HEK293 (cell line): ENCODE data around the gene PTP4A2.

Experiments used
- CTCF ChIA-PET: fragments of 350-600 bp; formaldehyde crosslinking; extraction: SDS; loops from one replicate; lab custom pipeline; 2021; ENCODE audit warnings: antibody characterized with exemption; lab: Yijun Ruan, JAX
- POLR2A ChIA-PET: fragments of 300-600 bp; formaldehyde crosslinking; extraction: SDS; loops from one replicate; lab custom pipeline; 2020; ENCODE audit warnings: antibody characterized with exemption, inconsistent platforms; lab: Yijun Ruan, JAX
- H3K27ac ChIP-seq: fragments of 200-500 bp; sonication (Bioruptor generic); 2 replicates; pipeline ENCODE4 v1.5.1; 2014; ENCODE audit warnings: low read depth, low read length, control low read depth, inconsistent platforms; ENCODE audit errors: extremely low read depth
- H3K36me3 ChIP-seq, 2 experiments: fragments of 200-500 bp in 1 of 2; sonication (Bioruptor generic) in 1 of 2; 1 replicate in 1 of 2; 2 replicates in 1 of 2; pipeline ENCODE4 v1.5.1; 2014 to 2017; ENCODE audit warnings: inconsistent platforms in 2 of 2, low read length in 2 of 2; ENCODE audit not compliant: control insufficient read depth in 2 of 2, insufficient read depth in 1 of 2
- H3K4me1 ChIP-seq: fragments of 200-500 bp; sonication (Bioruptor generic); 2 replicates; pipeline ENCODE4 v1.5.1; 2014; ENCODE audit warnings: mild to moderate bottlenecking, low read length, inconsistent platforms; ENCODE audit not compliant: control insufficient read depth, insufficient read depth
- H3K4me3 ChIP-seq: 2 replicates; pipeline ENCODE4 v1.5.1; 2011; ENCODE audit warnings: low read depth, mild to moderate bottlenecking, control low read depth, low read length, moderate library complexity
- H3K9me3 ChIP-seq: fragments of 200-500 bp; sonication (Bioruptor generic); 2 replicates; pipeline ENCODE4 v1.5.1; 2014; ENCODE audit warnings: low read depth, low read length, inconsistent platforms; ENCODE audit not compliant: control insufficient read depth, insufficient read depth
- HOXD13 ChIP-seq: sonication (generic); formaldehyde crosslinking; IDR thresholded peaks from 2 replicates; pipeline ENCODE4 v1.8.0; 2022; ENCODE audit warnings: missing genetic modification reagents, borderline replicate concordance
- PRDM1 ChIP-seq: fragments of 450-650 bp; formaldehyde crosslinking; IDR thresholded peaks from 2 replicates; pipeline ENCODE4; 2016; ENCODE audit warnings: missing biosample characterization, missing genetic modification characterization
- ZFP37 ChIP-seq: fragments of 450-650 bp; formaldehyde crosslinking; IDR thresholded peaks from 2 replicates; pipeline ENCODE4 v1.5.1; 2016; ENCODE audit warnings: missing biosample characterization, missing genetic modification characterization
- ZNF157 ChIP-seq: fragments of 450-650 bp; formaldehyde crosslinking; IDR thresholded peaks from 2 replicates; pipeline ENCODE4 v1.5.1; 2016; ENCODE audit warnings: missing biosample characterization, missing genetic modification characterization
- ZNF202 ChIP-seq: fragments of 450-650 bp; formaldehyde crosslinking; IDR thresholded peaks from 2 replicates; pipeline ENCODE4 v1.5.1; 2016; ENCODE audit warnings: missing biosample characterization, missing genetic modification characterization, borderline replicate concordance
- ZNF223 ChIP-seq: fragments of 450-650 bp; formaldehyde crosslinking; IDR thresholded peaks from 2 replicates; pipeline ENCODE4 v1.5.1; 2016; ENCODE audit warnings: missing biosample characterization, missing genetic modification characterization
- ZNF24 ChIP-seq: fragments of 450-650 bp; formaldehyde crosslinking; IDR thresholded peaks from 2 replicates; pipeline ENCODE4 v1.5.1; 2016; ENCODE audit warnings: missing biosample characterization, missing genetic modification characterization
- ZNF335 ChIP-seq: fragments of 450-650 bp; formaldehyde crosslinking; conservative IDR thresholded peaks from 2 replicates; pipeline ENCODE4 v1.5.1; 2016; ENCODE audit warnings: missing biosample characterization, missing genetic modification characterization
- ZNF529 ChIP-seq: fragments of 450-650 bp; formaldehyde crosslinking; IDR thresholded peaks from 2 replicates; pipeline ENCODE4 v1.5.1; 2017; ENCODE audit warnings: missing genetic modification characterization, missing biosample characterization; ENCODE audit not compliant: insufficient replicate concordance
- ZNF610 ChIP-seq: fragments of 450-650 bp; formaldehyde crosslinking; IDR thresholded peaks from 2 replicates; pipeline ENCODE4 v1.5.1; 2016; ENCODE audit warnings: missing biosample characterization, missing genetic modification characterization, borderline replicate concordance
- ZNF792 ChIP-seq: fragments of 450-650 bp; formaldehyde crosslinking; IDR thresholded peaks from 2 replicates; pipeline ENCODE4 v1.5.1; 2016; ENCODE audit warnings: missing biosample characterization, missing genetic modification characterization
- ZXDB ChIP-seq: fragments of 450-650 bp; formaldehyde crosslinking; IDR thresholded peaks from 2 replicates; pipeline ENCODE4 v1.5.1; 2016; ENCODE audit warnings: missing biosample characterization, missing genetic modification characterization
- TF ChIP-seq, protein P1 (sequence below): fragments of 450-650 bp; formaldehyde crosslinking; IDR thresholded peaks from 2 replicates; pipeline ENCODE4 v1.5.1; 2016; ENCODE audit warnings: missing biosample characterization, missing genetic modification characterization
- TF ChIP-seq, protein P2 (sequence below): fragments of 450-650 bp; formaldehyde crosslinking; IDR thresholded peaks from 2 replicates; pipeline ENCODE4 v1.5.0; 2017; ENCODE audit warnings: missing biosample characterization, missing genetic modification characterization, borderline replicate concordance
- TF ChIP-seq, protein P3 (sequence below): fragments of 450-650 bp; formaldehyde crosslinking; IDR thresholded peaks from 2 replicates; pipeline ENCODE4 v1.5.1; 2016; ENCODE audit warnings: missing biosample characterization, missing genetic modification characterization

The PTP4A2 gene

DNA sequence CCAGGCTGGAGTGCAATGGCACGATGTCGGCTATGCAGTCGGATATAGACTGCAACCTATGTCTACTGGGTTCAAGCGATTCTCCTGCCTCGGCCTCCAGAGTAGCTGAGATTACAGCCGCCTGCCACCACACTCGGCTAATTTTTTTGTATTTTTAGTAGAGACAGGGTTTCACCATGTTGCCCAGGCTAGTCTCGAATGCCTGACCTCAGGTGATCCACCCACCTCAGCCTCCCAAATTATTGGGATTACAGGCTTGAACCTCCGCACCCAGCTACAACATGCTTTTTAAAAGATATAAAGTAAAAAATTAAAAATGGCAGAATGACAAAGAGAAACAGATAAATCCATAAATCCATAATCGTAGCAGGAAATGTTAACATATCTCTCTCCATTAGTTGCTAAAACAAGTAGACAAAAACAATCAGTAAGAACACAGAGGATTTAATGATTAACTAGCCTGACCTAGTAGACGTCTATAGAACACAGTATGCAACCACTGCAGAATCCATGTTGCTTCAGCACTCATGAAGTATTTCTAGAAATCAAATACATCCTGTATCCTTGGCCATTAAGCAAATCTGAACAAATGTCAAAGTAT, 62.4 kb downstream of the PTP4A2 start:
- Histone ChIP-seq H3K27ac (no peak overlapping the region), H3K9me3 (no peaks in the 10 kb centered on the region), H3K36me3 (no peaks in the 10 kb centered on the region), H3K4me3 (no peak overlapping the region), H3K4me1 (no peaks in the 10 kb centered on the region)
- ChIA-PET CTCF (no interaction called here), POLR2A (no interaction called here)
- TF ChIP-seq ZNF529 (no peak), ZXDB (no peak), ZNF24 (tag by site-specific recombination) (no peak)
- TF ChIP-seq, protein P1, sequence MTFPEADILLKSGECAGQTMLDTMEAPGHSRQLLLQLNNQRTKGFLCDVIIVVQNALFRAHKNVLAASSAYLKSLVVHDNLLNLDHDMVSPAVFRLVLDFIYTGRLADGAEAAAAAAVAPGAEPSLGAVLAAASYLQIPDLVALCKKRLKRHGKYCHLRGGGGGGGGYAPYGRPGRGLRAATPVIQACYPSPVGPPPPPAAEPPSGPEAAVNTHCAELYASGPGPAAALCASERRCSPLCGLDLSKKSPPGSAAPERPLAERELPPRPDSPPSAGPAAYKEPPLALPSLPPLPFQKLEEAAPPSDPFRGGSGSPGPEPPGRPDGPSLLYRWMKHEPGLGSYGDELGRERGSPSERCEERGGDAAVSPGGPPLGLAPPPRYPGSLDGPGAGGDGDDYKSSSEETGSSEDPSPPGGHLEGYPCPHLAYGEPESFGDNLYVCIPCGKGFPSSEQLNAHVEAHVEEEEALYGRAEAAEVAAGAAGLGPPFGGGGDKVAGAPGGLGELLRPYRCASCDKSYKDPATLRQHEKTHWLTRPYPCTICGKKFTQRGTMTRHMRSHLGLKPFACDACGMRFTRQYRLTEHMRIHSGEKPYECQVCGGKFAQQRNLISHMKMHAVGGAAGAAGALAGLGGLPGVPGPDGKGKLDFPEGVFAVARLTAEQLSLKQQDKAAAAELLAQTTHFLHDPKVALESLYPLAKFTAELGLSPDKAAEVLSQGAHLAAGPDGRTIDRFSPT (tag by site-specific recombination) = no peak
- TF ChIP-seq, protein P2, sequence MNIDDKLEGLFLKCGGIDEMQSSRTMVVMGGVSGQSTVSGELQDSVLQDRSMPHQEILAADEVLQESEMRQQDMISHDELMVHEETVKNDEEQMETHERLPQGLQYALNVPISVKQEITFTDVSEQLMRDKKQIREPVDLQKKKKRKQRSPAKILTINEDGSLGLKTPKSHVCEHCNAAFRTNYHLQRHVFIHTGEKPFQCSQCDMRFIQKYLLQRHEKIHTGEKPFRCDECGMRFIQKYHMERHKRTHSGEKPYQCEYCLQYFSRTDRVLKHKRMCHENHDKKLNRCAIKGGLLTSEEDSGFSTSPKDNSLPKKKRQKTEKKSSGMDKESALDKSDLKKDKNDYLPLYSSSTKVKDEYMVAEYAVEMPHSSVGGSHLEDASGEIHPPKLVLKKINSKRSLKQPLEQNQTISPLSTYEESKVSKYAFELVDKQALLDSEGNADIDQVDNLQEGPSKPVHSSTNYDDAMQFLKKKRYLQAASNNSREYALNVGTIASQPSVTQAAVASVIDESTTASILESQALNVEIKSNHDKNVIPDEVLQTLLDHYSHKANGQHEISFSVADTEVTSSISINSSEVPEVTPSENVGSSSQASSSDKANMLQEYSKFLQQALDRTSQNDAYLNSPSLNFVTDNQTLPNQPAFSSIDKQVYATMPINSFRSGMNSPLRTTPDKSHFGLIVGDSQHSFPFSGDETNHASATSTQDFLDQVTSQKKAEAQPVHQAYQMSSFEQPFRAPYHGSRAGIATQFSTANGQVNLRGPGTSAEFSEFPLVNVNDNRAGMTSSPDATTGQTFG (tag by site-specific recombination) = no peak

DNA sequence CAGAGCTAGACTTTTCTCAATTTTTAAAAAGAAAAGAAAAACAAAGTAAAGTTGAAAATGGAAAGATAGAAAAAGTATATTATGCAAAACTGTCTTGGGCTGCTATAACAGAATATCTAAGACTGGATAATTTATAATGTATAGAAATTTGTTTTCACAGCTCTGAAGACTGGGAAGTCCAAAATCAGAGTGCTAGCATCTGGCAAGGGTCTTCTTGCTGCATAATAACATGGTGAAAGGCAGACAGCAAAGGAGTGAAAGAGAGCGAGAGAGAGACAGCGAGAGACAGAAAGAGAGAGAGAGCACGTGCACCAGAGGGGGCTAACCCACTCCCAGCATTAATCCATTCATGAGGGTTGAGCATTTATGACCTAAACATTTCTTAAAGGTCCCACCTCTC, 63.2 kb downstream of the PTP4A2 start:
- TF ChIP-seq PRDM1 (no peak), ZNF335 (tag by site-specific recombination) (no peak), ZNF792 (no peak), ZNF223 (tag by site-specific recombination) (no peak), ZNF157 (tag by site-specific recombination) (no peak), ZFP37 (tag by site-specific recombination) (no peak), HOXD13 (CRISPR knock-in tag) (no peak), ZNF202 (tag by site-specific recombination) (no peak), ZNF610 (tag by site-specific recombination) (no peak)
- TF ChIP-seq, protein P3, sequence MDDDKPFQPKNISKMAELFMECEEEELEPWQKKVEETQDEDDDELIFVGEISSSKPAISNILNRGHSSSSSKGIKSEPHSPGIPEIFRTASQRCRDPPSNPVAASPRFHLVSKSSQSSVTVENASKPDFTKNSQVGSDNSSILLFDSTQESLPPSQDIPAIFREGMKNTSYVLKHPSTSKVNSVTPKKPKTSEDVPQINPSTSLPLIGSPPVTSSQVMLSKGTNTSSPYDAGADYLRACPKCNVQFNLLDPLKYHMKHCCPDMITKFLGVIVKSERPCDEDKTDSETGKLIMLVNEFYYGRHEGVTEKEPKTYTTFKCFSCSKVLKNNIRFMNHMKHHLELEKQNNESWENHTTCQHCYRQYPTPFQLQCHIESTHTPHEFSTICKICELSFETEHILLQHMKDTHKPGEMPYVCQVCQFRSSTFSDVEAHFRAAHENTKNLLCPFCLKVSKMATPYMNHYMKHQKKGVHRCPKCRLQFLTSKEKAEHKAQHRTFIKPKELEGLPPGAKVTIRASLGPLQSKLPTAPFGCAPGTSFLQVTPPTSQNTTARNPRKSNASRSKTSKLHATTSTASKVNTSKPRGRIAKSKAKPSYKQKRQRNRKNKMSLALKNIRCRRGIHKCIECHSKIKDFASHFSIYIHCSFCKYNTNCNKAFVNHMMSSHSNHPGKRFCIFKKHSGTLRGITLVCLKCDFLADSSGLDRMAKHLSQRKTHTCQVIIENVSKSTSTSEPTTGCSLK (tag by site-specific recombination) = no peak
- TF ChIP-seq, all 188 proteins: peak for 0
- Histone ChIP-seq H3K27ac (no peak overlapping the region), H3K9me3 (no peaks in the 10 kb centered on the region), H3K4me3 (no peak overlapping the region), H3K4me1 (no peaks in the 10 kb centered on the region), H3K36me3 (no peaks in the 10 kb centered on the region)
- ChIA-PET CTCF (no interaction called here), POLR2A (no interaction called here)
